HG03571 (cell line): ENCODE results near the gene DNAH6.

Experiments used
- ATAC-seq: cut with Tn5 transposase; IDR thresholded peaks from one replicate; pipeline ENCODE4 v1.9.1; 2021; ENCODE audit not compliant: unreplicated experiment

The DNAH6 gene

DNA sequence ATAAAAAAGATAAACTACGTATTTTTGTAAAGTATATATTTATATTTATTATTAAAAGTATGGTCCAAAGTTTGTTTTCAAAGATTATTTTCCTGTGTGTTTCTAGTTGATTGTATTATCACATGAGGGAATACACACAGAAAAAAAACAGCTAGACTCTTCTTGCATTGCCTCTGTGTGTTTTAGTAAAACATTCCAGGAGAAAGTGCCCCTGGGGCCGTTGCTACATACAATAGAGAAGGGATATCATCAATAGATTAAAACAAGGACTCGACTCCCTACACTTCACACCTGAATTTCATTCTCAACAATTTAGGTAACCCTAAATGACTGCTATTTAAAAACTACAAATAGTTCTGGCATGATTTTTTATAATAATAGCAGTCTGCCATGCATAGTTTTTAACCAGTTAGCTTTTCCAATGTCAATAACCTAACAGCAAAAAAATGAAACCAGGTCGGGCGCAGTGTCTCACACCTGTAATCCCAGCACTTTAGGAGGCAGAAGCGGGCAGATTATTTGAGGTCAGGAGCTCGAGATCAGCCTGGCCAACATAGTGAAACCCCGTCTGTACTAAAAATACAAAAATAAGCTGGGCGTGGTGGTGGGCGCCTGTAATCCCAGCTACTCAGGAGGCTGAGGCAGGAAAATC lies 171.3 kb downstream of the DNAH6 start:
- ATAC-seq = no peak

DNA sequence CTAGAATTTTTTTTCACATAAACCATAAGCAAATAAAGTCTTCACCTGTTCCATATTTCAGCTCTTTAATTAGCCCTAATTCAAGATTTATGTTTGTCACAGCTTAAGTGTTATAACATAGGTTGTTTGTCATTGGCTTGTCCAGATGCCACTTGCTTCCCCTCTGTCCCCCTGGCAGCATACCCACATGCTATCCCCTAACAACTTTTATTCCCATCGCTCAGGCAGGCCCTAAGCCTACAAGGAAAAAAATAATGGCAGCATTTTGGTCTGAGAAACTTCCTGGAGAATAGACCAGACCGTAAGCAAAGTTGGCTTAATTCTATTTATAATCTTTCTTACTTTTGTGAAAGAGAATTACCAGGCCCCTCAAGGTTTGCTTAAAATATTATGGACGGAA lies 173.9 kb downstream of the DNAH6 start:
- ATAC-seq = no peak

DNA sequence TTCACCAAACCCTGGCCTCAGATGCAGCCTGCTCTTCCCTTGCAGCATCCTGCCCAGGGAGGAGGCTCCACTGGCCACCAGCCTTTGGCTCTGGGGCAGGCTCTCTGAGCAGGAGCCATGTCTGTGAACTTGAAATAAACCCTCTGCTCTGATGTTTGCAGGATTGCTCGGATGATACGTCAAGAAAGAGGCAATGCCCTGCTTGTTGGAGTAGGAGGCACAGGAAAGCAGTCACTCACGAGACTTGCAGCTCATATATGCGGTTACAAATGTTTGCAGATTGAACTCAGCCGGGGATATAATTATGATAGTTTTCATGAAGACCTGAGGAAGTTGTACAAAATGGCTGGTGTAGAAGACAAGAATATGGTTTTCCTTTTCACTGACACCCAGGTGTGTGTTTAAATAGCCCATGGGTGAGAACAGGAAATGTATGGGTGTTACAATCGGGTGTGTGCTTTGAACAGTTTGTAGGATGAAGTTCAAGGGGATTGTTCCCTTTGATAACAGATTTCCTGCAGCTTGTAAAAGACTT lies 177.9 kb downstream of the DNAH6 start:
- ATAC-seq = no peak

DNA sequence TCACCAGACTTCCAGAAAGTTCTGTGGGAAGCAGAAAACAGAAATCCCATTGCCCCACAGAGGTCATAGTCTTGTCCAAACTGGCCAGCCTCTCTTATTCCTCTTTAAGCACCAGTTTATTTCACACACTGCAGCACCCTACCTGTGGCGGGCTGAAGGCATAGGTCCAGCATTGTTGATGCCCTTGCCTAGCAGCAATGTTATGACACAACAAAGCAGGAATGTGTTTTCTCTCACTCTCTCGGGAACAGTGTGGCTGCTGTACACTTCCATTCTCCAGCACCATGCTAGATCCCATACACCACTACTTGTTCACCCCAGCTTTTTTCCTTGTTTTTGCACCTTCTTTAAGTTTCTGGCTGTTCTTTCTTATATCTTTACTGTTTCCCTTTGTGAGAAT lies 181.6 kb downstream of the DNAH6 start:
- ATAC-seq = no peak

DNA sequence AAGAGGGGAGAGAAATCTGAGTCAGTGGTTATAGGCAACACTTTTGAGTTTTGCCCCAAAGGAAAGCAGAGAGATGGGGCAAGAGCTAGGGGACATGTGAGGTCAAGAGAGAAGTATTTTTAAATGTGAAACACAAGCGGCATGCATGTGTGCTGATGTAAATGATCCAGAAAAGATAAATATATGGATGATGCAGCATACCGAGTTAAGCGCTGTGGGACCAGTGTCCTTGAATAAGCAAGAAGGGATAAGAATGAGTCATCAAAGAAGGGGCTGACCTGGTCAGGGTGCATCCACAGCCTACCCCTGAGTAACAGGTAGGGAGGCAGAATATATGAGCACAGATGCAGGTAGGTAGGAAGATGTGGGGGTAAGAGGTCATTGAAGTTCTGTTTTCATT lies 183.7 kb downstream of the DNAH6 start:
- ATAC-seq = no peak

DNA sequence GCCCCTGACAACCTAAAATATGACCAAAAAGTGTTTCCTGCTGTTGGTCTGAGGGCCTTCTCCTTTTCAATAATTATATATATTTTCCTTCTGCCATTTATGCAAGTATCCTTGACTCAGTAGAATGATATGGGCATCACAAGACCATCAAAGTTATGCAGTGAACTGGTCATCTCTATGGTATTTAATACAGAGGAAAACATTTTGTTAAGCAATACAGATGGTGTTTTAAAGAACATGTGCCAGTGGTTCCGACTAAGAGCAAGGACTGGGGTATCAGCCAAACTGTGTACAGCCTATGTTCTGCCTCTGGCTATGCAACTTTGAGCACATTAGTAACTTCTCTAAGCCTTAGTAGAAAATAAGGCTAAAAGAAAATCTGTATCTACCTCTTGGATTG lies 185.6 kb downstream of the DNAH6 start:
- no peak for ATAC-seq

DNA sequence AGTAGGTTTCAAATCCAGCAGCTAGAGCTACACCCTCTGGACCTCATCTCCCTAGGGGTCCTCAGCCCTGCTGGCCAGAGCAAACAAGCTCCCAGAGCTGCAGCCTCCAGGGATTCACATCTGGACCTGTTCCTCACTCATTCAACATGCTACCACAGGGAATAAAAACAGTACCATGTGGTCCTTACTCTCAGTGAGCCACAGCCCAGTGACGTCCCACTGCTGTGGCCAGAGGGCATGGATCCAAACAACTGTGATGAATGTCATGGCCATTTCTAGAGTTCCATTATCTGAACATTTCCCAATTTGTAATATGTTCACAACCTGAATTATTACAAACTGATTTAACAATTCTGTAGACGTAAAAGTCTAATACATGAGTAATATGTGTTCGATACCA lies 186.6 kb downstream of the DNAH6 start:
- ATAC-seq = no peak

DNA sequence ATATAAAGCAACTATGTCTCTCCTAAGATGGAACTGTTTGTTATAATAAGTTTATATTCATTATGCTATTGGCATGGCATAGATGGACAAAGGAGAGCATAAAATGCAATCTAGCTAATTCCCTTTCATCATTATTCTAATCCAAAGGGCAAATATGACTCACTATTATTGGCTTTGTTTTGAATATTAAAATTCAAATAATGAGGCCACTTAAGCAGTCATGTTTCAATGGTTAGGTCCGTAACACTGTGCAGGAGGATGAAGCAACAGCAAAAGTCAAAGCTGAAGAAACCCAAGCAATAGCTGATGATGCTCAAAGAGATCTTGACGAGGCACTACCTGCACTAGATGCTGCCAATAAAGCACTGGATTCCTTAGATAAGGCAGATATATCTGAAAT lies 187.5 kb downstream of the DNAH6 start:
- ATAC-seq = no peak

DNA sequence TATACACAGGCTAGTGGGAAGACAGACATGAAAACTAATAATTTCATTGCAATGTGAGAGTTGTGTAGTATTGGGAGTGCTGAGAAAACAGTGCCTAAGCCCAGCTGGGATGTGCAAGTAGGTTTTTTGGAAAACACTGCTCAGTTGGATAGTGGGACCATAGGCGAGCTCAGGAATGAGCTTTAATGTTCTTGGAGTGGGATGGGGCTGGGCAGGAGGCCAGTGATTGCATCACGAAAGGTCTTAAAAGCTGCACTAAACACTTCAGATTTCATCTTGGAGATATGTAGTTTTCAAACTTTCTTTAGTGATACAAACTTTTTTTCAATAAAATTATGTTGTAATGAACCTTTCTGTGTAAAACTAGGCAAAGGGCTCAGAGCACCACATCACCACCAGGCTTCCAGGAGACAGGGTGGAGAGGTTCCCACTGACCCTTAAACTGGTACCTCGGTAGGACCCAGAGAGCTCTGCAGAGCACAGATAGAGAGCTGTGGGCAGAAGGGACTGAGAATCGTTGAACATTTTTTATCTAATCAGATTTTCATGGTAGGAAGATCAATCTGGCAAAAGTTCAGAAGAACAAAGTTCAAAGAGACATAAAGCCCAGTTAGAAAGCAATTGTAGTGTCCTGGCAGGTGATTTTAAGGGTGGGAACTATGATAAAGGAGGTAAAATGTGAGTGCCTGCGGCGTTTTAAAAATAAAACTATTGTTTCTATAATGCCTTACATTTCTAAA lies 188.4 kb downstream of the DNAH6 start:
- ATAC-seq = no peak

DNA sequence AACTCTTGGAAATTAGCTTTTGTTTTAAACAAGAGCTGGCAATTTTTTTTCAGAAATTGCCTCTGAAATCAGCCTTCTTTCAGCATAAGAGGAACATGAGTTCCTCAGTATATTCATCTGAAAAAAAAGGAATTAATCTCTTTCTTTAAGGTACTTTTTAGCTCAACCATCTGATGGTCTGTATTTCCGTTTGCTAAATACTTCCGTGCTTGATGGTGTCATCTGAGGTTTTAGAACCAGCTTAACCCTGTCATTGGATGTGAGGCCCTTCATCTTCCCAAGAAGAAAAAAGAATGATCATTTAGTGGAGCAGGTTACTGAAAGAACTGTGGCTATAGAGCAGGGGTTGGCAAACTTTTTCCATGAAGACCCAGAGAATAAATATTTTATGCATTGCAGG lies 189.6 kb downstream of the DNAH6 start:
- no peak for ATAC-seq

DNA sequence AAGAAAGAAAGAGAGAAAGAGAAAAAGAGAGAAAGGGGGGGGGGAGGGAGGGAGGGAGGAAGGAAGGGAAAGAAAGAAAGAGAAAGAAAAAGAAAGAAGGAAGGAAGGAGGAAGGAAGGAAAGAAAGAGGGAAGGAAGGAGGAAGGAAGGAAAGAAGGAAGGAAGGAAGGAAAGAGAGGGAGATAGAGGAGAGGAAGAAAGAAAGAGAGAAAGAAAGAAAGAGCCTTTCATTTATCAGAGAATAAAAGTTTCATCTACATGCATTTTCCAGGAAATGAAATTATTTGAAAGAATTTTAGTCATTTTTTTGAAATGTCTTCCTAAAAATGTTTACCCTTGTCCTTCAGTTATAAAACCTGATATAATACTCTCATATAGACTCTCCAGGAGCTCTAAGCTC lies 192.1 kb downstream of the DNAH6 start:
- ATAC-seq = no peak

DNA sequence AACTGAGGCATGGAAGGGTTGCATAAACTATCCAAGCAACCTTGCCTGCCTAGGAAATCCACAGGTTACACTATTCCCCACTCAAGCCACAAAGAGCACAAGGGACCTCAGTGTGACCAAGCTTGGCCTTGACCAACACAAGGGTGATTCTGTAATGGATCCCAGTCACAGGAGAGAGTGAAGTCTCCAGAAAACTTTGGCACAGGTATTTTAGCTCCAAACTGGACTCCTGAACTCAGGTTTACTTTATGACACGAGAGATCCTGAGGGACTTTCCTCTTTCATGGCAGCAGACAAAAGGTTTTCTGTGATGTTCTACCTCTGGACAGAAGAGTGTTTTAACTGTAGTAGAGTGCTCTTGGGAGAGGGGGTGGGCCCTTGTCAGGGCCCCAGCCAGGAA lies 195.4 kb downstream of the DNAH6 start:
- no peak for ATAC-seq

DNA sequence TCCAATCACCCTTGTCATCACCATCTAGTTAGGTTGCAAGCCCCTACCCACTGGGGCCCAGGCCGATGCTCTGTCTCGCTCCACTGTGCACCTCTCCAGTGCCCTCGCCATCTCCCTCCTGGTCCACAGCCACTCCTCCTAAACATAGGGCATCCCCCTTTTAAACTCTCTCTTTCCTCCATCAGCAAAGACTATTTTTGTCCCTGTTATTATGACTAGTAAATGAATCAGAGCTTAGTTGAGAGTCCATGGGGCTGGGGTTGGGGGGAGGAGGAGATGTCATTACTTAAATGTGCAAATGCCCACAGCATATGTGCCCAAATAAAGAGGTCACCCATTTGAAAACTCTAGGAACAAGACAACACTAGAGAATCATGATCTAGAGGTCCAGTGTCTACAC lies 197.1 kb downstream of the DNAH6 start:
- ATAC-seq = no peak

DNA sequence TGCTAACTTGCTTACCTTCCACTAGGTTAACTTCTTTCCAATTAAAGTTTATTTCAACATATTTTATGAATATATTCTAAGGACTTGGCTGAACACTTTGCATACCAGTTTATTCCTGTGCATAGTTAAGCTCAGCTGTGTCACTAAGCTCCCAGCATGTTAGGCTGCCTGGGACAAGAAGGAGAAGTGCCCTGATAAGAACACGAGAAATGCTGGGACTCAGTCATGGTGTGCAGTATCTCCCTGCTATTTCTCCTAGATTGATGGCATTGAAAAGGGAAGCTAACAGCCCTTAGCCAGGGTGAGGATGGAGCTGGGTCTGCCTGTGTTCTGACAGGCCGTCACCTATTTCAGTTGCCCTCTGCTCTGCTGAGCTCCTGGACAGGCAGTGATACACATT lies 200.3 kb downstream of the DNAH6 start:
- ATAC-seq = no peak

DNA sequence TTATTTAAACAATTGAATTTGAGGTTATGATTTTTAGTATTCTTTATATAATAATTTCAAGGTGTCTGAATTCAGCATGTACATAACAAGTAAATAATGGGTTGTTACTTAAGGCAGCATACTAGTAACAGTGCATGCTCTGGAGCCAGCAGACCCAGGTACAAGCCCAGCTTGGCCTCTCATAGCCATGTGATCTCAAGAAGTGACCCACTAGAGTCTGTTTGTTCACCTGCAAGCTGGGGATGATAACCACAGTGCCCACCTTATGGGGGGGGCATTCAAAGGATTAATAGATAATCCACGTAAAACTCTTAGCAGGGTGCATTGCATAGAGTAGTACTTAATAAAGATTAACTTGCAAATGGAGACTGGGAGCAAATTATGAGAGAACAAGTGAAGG lies 201.0 kb downstream of the DNAH6 start:
- ATAC-seq = no peak

DNA sequence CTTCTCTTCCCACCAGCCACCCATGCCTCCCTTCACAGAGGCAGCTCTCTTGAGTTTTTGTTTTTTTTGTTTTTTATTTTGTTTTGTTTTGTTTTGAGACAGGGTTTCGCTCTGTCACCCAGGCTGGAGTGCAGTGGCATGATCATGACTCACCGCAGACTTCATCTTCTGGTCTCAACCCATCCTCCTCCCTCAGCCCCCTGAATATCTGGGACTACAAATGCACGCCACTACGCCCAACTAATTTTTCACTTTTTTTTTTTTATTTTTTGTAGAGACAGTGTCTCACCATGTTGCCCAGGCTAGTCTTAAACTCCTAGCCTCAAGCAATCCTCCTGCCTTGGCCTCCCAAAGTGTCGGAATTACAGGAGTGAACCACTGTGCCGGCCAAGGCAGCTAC lies 203.1 kb downstream of the DNAH6 start:
- ATAC-seq = no peak

DNA sequence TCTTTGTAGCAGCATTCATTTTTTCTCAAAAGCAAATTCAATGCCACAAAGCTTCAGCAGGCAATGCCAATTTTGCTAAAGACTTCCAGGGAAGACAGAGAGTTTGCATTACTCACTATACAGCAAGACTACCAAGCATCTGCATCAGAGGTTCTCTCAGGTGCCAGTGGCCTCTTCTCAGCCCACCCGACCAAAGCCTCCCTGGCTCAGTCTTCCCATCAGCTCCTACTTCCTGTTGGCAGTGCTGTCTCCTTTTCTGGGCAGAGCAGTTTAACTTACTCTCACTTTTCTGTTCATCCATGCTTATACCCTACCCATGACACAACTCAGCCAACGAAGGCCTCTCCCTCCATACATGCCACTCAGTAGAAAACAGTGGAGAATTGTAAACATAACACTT lies 207.5 kb downstream of the DNAH6 start:
- ATAC-seq = no peak

DNA sequence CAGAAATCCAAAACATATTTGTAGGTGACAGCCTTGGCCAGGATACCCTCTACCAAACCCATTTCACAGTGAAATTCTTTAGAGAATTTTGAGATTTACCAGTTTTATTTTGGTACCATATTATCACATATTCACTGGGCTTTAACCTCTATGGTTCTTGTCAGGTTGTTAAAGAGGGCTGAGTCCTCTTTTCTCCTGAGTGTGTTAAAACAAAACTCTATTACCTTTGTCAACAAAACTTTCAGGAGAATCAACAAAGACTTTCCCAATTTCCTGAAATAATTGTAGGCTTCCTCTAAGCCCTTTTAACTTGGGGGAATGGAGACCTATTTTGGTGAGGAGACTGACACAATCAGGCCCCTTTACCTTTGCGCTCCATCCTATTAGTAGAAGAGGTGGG lies 209.4 kb downstream of the DNAH6 start:
- ATAC-seq = no peak

DNA sequence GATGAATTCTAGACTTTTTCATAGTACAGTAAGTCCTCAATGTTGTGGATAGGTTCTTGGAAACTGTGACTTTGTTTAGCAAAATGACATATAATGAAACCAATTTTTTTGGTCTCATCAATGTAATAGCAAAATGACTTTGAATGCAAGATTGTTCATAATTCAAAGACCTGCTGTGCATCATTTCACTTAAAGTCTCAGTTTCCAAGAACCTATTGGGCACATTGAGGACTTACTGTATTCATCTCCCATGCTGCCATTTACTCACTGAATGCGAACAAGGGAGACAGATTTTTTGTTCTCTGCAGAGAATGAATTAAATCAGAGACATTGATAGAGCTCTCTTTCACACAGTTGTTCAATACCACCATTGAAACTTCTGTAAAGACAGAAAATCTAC lies 211.0 kb downstream of the DNAH6 start:
- ATAC-seq = no peak

DNA sequence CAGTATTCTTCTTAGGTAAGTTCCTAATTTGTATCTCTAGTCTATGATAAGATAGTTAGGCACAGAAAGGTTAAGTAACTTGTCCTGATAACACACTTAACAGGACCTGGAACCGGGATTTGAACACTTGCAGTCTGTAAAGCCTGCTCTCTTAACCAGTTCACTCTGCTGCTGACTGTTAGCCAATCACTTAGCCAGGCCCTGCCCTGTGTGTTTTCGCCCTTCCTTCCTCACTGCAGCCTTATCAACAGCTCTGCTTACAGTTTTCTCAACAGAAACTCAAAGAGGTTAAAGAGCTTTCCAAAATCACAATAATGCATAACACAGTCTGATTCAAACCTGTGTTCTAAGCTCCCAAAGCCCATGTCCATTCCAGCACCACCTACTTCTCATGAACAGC lies 212.9 kb downstream of the DNAH6 start:
- ATAC-seq = no peak

DNA sequence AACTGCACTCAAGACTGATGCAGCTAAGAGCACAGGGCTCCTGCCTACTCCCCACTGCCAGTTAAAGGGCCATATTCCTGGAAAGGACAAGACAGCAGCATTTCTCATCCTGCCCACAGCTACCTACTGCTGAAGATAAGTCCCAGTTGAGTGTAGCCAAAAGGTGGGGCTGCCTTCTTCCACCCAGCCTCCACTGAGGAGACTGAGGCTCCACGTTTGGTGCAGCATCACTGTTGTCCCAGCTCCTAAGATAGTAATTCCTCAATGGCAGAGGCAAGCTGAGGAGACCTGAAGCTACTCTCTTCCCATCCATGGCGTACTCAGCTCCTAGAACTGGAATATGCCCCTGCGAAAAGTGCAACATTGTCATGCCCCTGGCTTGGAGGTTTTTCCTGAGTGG lies 214.9 kb downstream of the DNAH6 start:
- ATAC-seq = no peak

DNA sequence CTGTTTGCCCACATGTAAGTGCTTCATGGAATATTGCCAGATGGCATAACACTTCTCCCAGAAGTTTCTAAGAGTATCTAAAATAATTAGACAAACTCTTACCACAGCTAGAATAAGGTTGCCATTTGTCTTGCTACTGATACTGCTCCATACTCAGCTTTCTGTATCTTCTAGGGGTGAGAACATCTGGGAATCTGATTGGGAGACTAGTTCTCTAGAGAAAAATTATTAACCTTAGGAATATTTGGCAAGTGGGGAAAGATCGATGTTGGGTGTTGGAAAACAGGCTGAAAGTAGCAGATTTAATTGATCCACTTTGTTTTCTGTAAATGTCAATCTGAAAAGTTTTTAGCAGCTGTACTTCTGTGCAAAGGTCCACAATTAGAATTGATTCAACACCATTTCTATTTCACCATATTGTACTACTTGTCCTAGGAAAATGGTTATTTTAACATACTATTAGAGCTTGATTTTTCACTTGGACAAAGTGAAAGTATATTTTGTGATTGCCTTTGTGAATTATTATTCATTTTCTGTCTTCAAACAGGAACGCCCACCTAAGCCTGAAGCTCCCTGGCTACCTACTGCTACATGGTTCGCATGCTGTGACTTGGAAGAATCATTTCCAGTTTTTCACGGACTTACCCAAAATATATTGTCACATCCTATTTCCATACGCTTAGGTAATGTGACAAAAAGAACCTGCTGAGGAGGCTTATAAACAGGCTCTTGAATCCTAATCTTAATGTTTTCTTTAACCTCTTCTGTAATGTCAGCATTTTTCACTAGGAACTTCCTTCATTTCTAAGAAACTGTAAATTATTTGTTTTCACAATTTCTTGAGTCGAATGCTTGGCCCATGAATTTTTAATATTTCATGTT lies 216.8 kb downstream of the DNAH6 start:
- no peak for ATAC-seq
